Naive thymus-derived CD4-positive, alpha-beta T cell (primary cell): Measurements from ENCODE around the gene PNLIPRP2. TPM values are rescaled to one million over a fixed set of nuclear protein-coding genes. Genes with fewer than 3 reads are reported as not detected.

Experiments
- ATAC-seq: fragments of 150-1000 bp; cut with Tn5 transposase; 2 replicates; pipeline ENCODE4 v1.10.0; 2021; ENCODE audit warnings: mild to moderate bottlenecking, moderate library complexity
- CTCF ChIA-PET: fragments of 350-600 bp; sonication (Branson Sonifier 250); formaldehyde crosslinking; loops from one replicate; lab custom pipeline; 2021; ENCODE audit warnings: antibody characterized with exemption; lab: Charles Lee
- POLR2A ChIA-PET: fragments of 350-600 bp; sonication (Branson Sonifier 250); formaldehyde crosslinking; loops from one replicate; lab custom pipeline; 2021; ENCODE audit warnings: antibody characterized with exemption, inconsistent platforms; lab: Charles Lee
- DNase-seq, 9 donors: peaks; one replicate each; pipeline versions ENCODE4 v3.0.0 to v3.0.0-alpha.2; 2020 to 2022; ENCODE audit warnings: mixed read lengths in 1 of 9
- H3K27ac ChIP-seq: one replicate; pipeline ENCODE4 v1.7.0; 2013; ENCODE audit warnings: mild to moderate bottlenecking, low read depth, low read length, moderate library complexity
- H3K27me3 ChIP-seq, 2 donors: one replicate each; pipeline ENCODE4 v1.7.0; 2013; ENCODE audit warnings: low read length in 2 of 2, mild to moderate bottlenecking in 2 of 2, moderate library complexity in 2 of 2; ENCODE audit not compliant: control insufficient read depth in 2 of 2, insufficient read depth in 2 of 2
- H3K36me3 ChIP-seq, 3 experiments: 1 replicate in 2 of 3; 2 replicates in 1 of 3; pipeline ENCODE4 v1.7.0; 2013; ENCODE audit warnings: low read length in 3 of 3, mild to moderate bottlenecking in 3 of 3, moderate library complexity in 1 of 3; ENCODE audit not compliant: insufficient read depth in 3 of 3, control insufficient read depth in 2 of 3
- H3K4me1 ChIP-seq, 2 donors: one replicate each; pipeline ENCODE4 v1.7.0; 2013; ENCODE audit warnings: low read length in 2 of 2, mild to moderate bottlenecking in 2 of 2, moderate library complexity in 1 of 2; ENCODE audit not compliant: control insufficient read depth in 2 of 2, insufficient read depth in 2 of 2
- H3K4me3 ChIP-seq: 2 replicates; pipeline ENCODE4 v1.7.0; 2013; ENCODE audit warnings: mild to moderate bottlenecking, low read length
- H3K9me3 ChIP-seq, 3 experiments: 1 replicate in 2 of 3; 2 replicates in 1 of 3; pipeline ENCODE4 v1.7.0; 2013; ENCODE audit warnings: low read length in 3 of 3; ENCODE audit not compliant: control insufficient read depth in 2 of 3
- H3K27ac Mint-ChIP-seq, 9 donors: one replicate each; pipeline ENCODE4 v1.8.0; 2020 to 2022; ENCODE audit warnings: mixed read lengths in 9 of 9, mild to moderate bottlenecking in 8 of 9, moderate library complexity in 5 of 9, inconsistent platforms in 2 of 9
- H3K27me3 Mint-ChIP-seq, 5 donors: one replicate each; pipeline ENCODE4 v1.8.0; 2021 to 2022; ENCODE audit warnings: mixed read lengths in 5 of 5, mild to moderate bottlenecking in 1 of 5
- H3K36me3 Mint-ChIP-seq, 5 donors: one replicate each; pipeline ENCODE4 v1.8.0; 2020 to 2022; ENCODE audit warnings: mixed read lengths in 5 of 5, mild to moderate bottlenecking in 3 of 5, inconsistent platforms in 1 of 5
- H3K4me1 Mint-ChIP-seq, 7 donors: one replicate each; pipeline ENCODE4 v1.8.0; 2020 to 2022; ENCODE audit warnings: mixed read lengths in 7 of 7, mild to moderate bottlenecking in 3 of 7, inconsistent platforms in 1 of 7
- H3K4me3 Mint-ChIP-seq, 10 donors: one replicate each; pipeline ENCODE4 v1.8.0; 2020 to 2022; ENCODE audit warnings: mild to moderate bottlenecking in 10 of 10, mixed read lengths in 10 of 10, moderate library complexity in 6 of 10, inconsistent platforms in 2 of 10
- H3K9me3 Mint-ChIP-seq, 11 donors: one replicate each; pipeline ENCODE4 v1.8.0; 2020 to 2022; ENCODE audit warnings: mixed read lengths in 11 of 11, mild to moderate bottlenecking in 4 of 11, inconsistent platforms in 1 of 11, moderate library complexity in 1 of 11
- intact Hi-C, 2 donors: fragments of 100-400 bp; cut with micrococcal nuclease; formaldehyde crosslinking; loops; one replicate each; pipeline ENCODE4 v1.15.1; 2023
- polyA plus RNA-seq, 2 donors: library from polyadenylated mRNA; unstranded; fragments of 300-500 nt; fragmentation: Illumina TruSeq; gene quantifications; one replicate each; pipeline ENCODE4 v1.2.3, GENCODE V29; 2021
- total RNA-seq, 6 experiments: library from RNA in 5 of 6; stranded (reverse) in 5 of 6; gene quantifications; 1 replicate in 5 of 6; 2 replicates in 1 of 6; pipeline ENCODE4 v1.2.3 and lab custom pipeline; 2021 to 2026

Gene PNLIPRP2
- total and polyA plus RNA-seq, 7 experiments from 2014 or later: not detected

- H3K36me3 Mint-ChIP-seq: peaks cover 0 to 3% (median 0%) of the 10 kb centered on the region in 5 donors
- no peaks in the 10 kb centered on the region for H3K9me3 ChIP-seq
- H3K4me1 ChIP-seq: no peaks in the 10 kb centered on the region
- H3K9me3 Mint-ChIP-seq: peaks cover 0 to 1% (median 0%) of the 10 kb centered on the region in 11 donors
- no peaks in the 10 kb centered on the region for H3K36me3 ChIP-seq
- H3K4me3 ChIP-seq: no peak overlapping the region
- ATAC-seq: no peak
- POLR2A ChIA-PET: interaction anchor here (0.6 kb wide), 1 partner anchor 539 kb away, joined by 4 read pairs; no protein-coding TSS in a partner anchor
- DNase-seq: no peak
- peaks cover 0 to 3% of the 10 kb centered on the region in 2 donors for H3K27me3 ChIP-seq
- CTCF ChIA-PET: interaction anchor here (0.8 to 1.6 kb wide), 2 partner anchors 103 to 489 kb away, joined by 3 read pairs; no protein-coding TSS in a partner anchor
- intact Hi-C loops: no loop called here
- peaks cover 0 to 5% (median 0%) of the 10 kb centered on the region in 7 donors for H3K4me1 Mint-ChIP-seq
- H3K27ac ChIP-seq: no peak overlapping the region
- H3K27ac Mint-ChIP-seq: no peak overlapping the region
- H3K4me3 Mint-ChIP-seq: no peak overlapping the region
- H3K27me3 Mint-ChIP-seq: peaks cover 2 to 49% (median 39%) of the 10 kb centered on the region in 5 donors
Measured at GRCh38 chr10:116685807-116686206, 65.1 kb downstream of the PNLIPRP2 start.

GRCh38 chr10:116686632-116687031 lies 65.9 kb downstream of the PNLIPRP2 start:
- no peak overlapping the region for H3K4me3 Mint-ChIP-seq
- peaks cover 0 to 3% (median 0%) of the 10 kb centered on the region in 5 donors for H3K36me3 Mint-ChIP-seq
- H3K4me1 Mint-ChIP-seq: peaks cover 0 to 5% (median 0%) of the 10 kb centered on the region in 7 donors
- peaks cover 0 to 1% (median 0%) of the 10 kb centered on the region in 11 donors for H3K9me3 Mint-ChIP-seq
- peaks cover 0 to 3% of the 10 kb centered on the region in 2 donors for H3K27me3 ChIP-seq
- H3K27ac Mint-ChIP-seq: no peak overlapping the region
- H3K27ac ChIP-seq: no peak overlapping the region
- H3K27me3 Mint-ChIP-seq: peaks cover 4 to 51% (median 42%) of the 10 kb centered on the region in 5 donors
- DNase-seq (no peak), ATAC-seq (no peak)
- no peaks in the 10 kb centered on the region for H3K36me3 ChIP-seq
- H3K4me3 ChIP-seq: no peak overlapping the region
- ChIA-PET POLR2A (no interaction called here), CTCF (interaction anchor here (0.6 to 1.6 kb wide), 2 partner anchors 102 to 109 kb away, joined by 3 read pairs; no protein-coding TSS in a partner anchor)
- H3K4me1 ChIP-seq: no peaks in the 10 kb centered on the region
- intact Hi-C loops: no loop called here
- no peaks in the 10 kb centered on the region for H3K9me3 ChIP-seq

GRCh38 chr10:116687633-116688032 lies 66.9 kb downstream of the PNLIPRP2 start:
- H3K9me3 Mint-ChIP-seq: peaks cover 0 to 1% (median 0%) of the 10 kb centered on the region in 11 donors
- H3K27ac Mint-ChIP-seq: no peak overlapping the region
- intact Hi-C loops: no loop called here
- no peak overlapping the region for H3K4me3 Mint-ChIP-seq
- Histone ChIP-seq H3K36me3 (no peaks in the 10 kb centered on the region), H3K4me3 (no peak overlapping the region), H3K27ac (no peak overlapping the region), H3K27me3 (peaks cover 0 to 3% of the 10 kb centered on the region in 2 donors), H3K4me1 (no peaks in the 10 kb centered on the region), H3K9me3 (no peaks in the 10 kb centered on the region)
- ATAC-seq: no peak
- H3K27me3 Mint-ChIP-seq: peaks cover 4 to 56% (median 39%) of the 10 kb centered on the region in 5 donors
- no peak for DNase-seq
- peaks cover 0 to 3% (median 0%) of the 10 kb centered on the region in 7 donors for H3K4me1 Mint-ChIP-seq
- CTCF ChIA-PET: no interaction called here
- H3K36me3 Mint-ChIP-seq: peaks cover 0 to 3% (median 0%) of the 10 kb centered on the region in 5 donors
- POLR2A ChIA-PET: no interaction called here

GRCh38 chr10:116688241-116688711 lies 67.5 kb downstream of the PNLIPRP2 start:
- peaks cover 0 to 3% of the 10 kb centered on the region in 2 donors for H3K27me3 ChIP-seq
- H3K9me3 Mint-ChIP-seq: peaks cover 0 to 1% (median 0%) of the 10 kb centered on the region in 11 donors
- no peak overlapping the region for H3K4me3 Mint-ChIP-seq
- DNase-seq (no peak), ATAC-seq (no peak)
- no peaks in the 10 kb centered on the region for H3K36me3 ChIP-seq
- ChIA-PET CTCF (interaction anchor here (0.6 kb wide), 1 partner anchor 99 kb away, joined by 3 read pairs; no protein-coding TSS in a partner anchor), POLR2A (no interaction called here)
- no peaks in the 10 kb centered on the region for H3K4me1 Mint-ChIP-seq
- no peaks in the 10 kb centered on the region for H3K4me1 ChIP-seq
- no peak overlapping the region for H3K27ac Mint-ChIP-seq
- H3K9me3 ChIP-seq: no peaks in the 10 kb centered on the region
- no peak overlapping the region for H3K4me3 ChIP-seq
- no peak overlapping the region for H3K27ac ChIP-seq
- intact Hi-C loops: no loop called here
- H3K27me3 Mint-ChIP-seq: peaks cover 4 to 51% (median 36%) of the 10 kb centered on the region in 5 donors
- peaks cover 0 to 3% (median 0%) of the 10 kb centered on the region in 5 donors for H3K36me3 Mint-ChIP-seq

- ChIA-PET CTCF (interaction anchor here (0.6 kb wide), 1 partner anchor 99 kb away, joined by 3 read pairs; no protein-coding TSS in a partner anchor), POLR2A (no interaction called here)
- H3K4me1 Mint-ChIP-seq: peaks cover 0 to 2% (median 0%) of the 10 kb centered on the region in 7 donors
- no peaks in the 10 kb centered on the region for H3K9me3 ChIP-seq
- peaks cover 0 to 3% of the 10 kb centered on the region in 2 donors for H3K27me3 ChIP-seq
- H3K9me3 Mint-ChIP-seq: peaks cover 0 to 1% (median 0%) of the 10 kb centered on the region in 11 donors
- H3K4me3 Mint-ChIP-seq: no peak overlapping the region
- DNase-seq (no peak), ATAC-seq (no peak)
- peaks cover 4 to 52% (median 33%) of the 10 kb centered on the region in 5 donors for H3K27me3 Mint-ChIP-seq
- no peak overlapping the region for H3K4me3 ChIP-seq
- no peak overlapping the region for H3K27ac Mint-ChIP-seq
- no peak overlapping the region for H3K27ac ChIP-seq
- peaks cover 0 to 3% (median 0%) of the 10 kb centered on the region in 5 donors for H3K36me3 Mint-ChIP-seq
- no peaks in the 10 kb centered on the region for H3K36me3 ChIP-seq
- no peaks in the 10 kb centered on the region for H3K4me1 ChIP-seq
- intact Hi-C loops: no loop called here
Measured at GRCh38 chr10:116688741-116689495, 68.2 kb downstream of the PNLIPRP2 start.

- Mint-ChIP-seq H3K36me3 (peaks cover 0 to 3% (median 0%) of the 10 kb centered on the region in 5 donors), H3K27me3 (peaks cover 4 to 59% (median 33%) of the 10 kb centered on the region in 5 donors), H3K9me3 (peaks cover 0 to 1% (median 0%) of the 10 kb centered on the region in 11 donors), H3K27ac (no peak overlapping the region), H3K4me3 (no peak overlapping the region), H3K4me1 (peaks cover 0 to 2% (median 0%) of the 10 kb centered on the region in 7 donors)
- Histone ChIP-seq H3K4me1 (no peaks in the 10 kb centered on the region), H3K27me3 (peaks cover 0 to 3% of the 10 kb centered on the region in 2 donors), H3K27ac (no peak overlapping the region), H3K4me3 (no peak overlapping the region), H3K9me3 (no peaks in the 10 kb centered on the region), H3K36me3 (no peaks in the 10 kb centered on the region)
- CTCF ChIA-PET: no interaction called here
- intact Hi-C loops: no loop called here
- DNase-seq (no peak), ATAC-seq (no peak)
- POLR2A ChIA-PET: no interaction called here
Measured at GRCh38 chr10:116689744-116690143, 69.0 kb downstream of the PNLIPRP2 start.
